ENCODE data around the gene TRIOBP. TPM values are rescaled to one million over a fixed set of nuclear protein-coding genes. Genes with fewer than 3 reads are reported as not detected.
"Not testable (repeated sequence)": the region's sequence is repeated elsewhere in the genome, so short reads cannot be mapped to it uniquely, and the experiment has no call there.

The TRIOBP gene
- total RNA-seq, 1 experiment from 2014 or later: 274 TPM

DNA sequence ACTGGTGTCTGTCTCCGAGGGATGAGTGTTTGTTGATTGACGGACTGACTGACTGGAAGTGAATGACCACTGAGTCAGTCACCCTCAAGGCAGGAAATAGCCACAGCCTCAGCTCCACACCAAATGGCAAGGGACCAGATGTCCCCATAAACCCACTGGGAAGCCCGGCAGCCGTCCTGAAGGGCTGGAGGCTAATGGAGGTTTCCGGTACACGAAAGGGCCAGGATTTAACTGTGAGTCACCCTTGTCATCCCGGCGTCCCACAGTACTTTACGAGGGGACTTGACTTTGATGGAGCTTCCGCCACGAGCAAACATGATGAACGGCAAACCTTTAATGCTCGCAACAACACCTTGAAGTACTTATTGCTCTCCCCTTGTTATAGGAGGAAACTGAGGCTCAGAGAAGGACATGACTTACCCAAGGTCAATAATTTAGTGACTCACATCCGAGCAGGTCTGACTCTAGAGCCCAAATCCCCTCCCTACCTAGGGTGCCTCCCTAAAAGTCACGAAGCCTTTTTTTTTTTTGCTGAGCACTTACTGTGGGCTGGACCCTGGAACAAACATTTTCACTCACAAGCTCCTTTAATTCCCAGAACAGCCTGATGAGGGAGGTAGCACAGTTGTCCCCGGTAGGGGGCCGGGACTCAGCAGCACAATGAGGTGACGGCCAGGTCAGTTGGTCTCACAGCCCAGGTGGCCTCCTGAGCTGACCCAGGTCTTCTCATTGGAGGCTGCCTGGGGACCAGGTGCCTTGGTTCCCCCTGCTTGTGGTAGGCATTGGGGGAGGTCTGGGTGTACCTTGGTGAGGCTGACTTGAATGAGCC, 85.7 kb downstream of the TRIOBP start:
- in situ Hi-C loops (cut with HindIII; ENCODE audit: low pct_unique_long_range_greater_than_20kb, low sequenced_read_pairs): no loop called here
- DNase-seq (ENCODE audit: low read depth): no peak

GRCh38 chr22:37784829-37785495, 88.1 kb downstream of the TRIOBP start:
- DNase-seq (ENCODE audit: low read depth): no peak
- in situ Hi-C loops (cut with HindIII; ENCODE audit: low pct_unique_long_range_greater_than_20kb, low sequenced_read_pairs): no loop called here

GRCh38 chr22:37790234-37790633, 93.4 kb downstream of the TRIOBP start:
- DNase-seq (ENCODE audit: low read depth): no peak
- in situ Hi-C loops (cut with HindIII; ENCODE audit: low pct_unique_long_range_greater_than_20kb, low sequenced_read_pairs): no loop called here

DNA sequence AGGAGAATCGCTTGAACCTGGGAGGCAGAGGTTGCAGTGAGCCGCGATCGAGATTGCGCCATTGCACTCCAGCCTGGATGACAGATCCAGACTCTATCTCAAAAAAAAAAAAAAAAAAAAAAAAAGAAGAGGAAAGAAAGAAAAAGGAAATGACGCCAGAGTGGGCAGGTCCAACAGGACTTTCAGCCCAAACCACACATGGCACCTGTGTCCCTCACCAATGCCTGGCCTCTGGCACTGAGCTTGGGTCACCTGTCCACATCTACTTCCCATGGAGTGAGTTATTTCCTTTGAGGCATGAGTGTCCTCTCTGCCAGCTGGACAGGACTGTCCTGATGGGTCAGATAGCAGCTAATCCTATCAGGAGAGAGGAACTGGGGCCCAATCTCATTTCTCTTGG, 95.6 kb downstream of the TRIOBP start:
- DNase-seq (ENCODE audit: low read depth): no peak
- in situ Hi-C loops (cut with HindIII; ENCODE audit: low pct_unique_long_range_greater_than_20kb, low sequenced_read_pairs): no loop called here

DNA sequence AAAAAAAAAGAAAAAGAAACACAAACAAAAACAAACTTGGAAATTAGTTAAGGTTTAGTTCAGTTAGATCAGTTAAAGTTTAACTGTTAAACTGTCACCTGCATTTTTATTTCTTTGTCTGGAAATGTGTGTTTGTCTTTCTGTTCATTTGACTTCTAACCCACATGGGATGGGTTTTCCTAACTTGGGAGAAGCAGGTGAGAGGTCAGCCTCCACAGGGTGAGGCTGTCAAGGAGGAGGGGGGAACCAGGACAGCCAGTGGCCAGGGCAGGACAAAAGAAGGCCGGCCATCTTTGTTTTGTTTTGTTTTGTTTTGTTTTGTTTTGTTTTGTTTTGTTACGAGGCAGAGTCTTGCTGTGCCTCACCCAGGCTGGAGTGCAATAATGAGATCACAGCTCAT, 97.5 kb downstream of the TRIOBP start:
- in situ Hi-C loops (cut with HindIII; ENCODE audit: low pct_unique_long_range_greater_than_20kb, low sequenced_read_pairs): no loop called here
- DNase-seq (ENCODE audit: low read depth): peak; percentile 79

GRCh38 chr22:37796079-37796478, 99.2 kb downstream of the TRIOBP start:
- no peak for DNase-seq (ENCODE audit: low read depth)
- in situ Hi-C loops (cut with HindIII; ENCODE audit: low pct_unique_long_range_greater_than_20kb, low sequenced_read_pairs): no loop called here

GRCh38 chr22:37797259-37797658, 100.4 kb downstream of the TRIOBP start:
- in situ Hi-C loops (cut with HindIII; ENCODE audit: low pct_unique_long_range_greater_than_20kb, low sequenced_read_pairs); DNase-seq (ENCODE audit: low read depth): not testable (repeated sequence)

GRCh38 chr22:37797874-37798500, 101.1 kb downstream of the TRIOBP start:
- no peak for DNase-seq (ENCODE audit: low read depth)
- in situ Hi-C loops (cut with HindIII; ENCODE audit: low pct_unique_long_range_greater_than_20kb, low sequenced_read_pairs): no loop called here

- in situ Hi-C loops (cut with HindIII; ENCODE audit: low pct_unique_long_range_greater_than_20kb, low sequenced_read_pairs); DNase-seq (ENCODE audit: low read depth): not testable (repeated sequence)
Measured at GRCh38 chr22:37799979-37800378, 103.1 kb downstream of the TRIOBP start.

DNA sequence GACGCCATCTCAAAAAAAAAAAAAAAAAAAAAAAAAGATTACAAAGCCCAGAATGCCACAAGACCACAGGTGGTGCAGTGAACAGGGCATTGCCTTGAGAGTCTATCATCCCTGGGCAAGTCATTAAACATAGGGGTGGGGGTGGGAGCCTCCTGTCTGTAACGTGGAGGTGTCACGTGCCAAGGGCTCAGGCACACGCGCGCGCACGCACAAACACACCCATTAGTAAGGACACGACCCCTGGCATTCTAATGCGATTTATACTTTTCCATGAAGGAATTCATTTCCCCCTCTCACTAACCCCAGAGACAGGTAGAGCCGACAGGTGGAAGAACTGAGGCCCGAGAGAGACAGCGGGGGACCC, 105.1 kb downstream of the TRIOBP start:
- peak; percentile 48 for DNase-seq (ENCODE audit: low read depth)
- in situ Hi-C loops (cut with HindIII; ENCODE audit: low pct_unique_long_range_greater_than_20kb, low sequenced_read_pairs): no loop called here

DNA sequence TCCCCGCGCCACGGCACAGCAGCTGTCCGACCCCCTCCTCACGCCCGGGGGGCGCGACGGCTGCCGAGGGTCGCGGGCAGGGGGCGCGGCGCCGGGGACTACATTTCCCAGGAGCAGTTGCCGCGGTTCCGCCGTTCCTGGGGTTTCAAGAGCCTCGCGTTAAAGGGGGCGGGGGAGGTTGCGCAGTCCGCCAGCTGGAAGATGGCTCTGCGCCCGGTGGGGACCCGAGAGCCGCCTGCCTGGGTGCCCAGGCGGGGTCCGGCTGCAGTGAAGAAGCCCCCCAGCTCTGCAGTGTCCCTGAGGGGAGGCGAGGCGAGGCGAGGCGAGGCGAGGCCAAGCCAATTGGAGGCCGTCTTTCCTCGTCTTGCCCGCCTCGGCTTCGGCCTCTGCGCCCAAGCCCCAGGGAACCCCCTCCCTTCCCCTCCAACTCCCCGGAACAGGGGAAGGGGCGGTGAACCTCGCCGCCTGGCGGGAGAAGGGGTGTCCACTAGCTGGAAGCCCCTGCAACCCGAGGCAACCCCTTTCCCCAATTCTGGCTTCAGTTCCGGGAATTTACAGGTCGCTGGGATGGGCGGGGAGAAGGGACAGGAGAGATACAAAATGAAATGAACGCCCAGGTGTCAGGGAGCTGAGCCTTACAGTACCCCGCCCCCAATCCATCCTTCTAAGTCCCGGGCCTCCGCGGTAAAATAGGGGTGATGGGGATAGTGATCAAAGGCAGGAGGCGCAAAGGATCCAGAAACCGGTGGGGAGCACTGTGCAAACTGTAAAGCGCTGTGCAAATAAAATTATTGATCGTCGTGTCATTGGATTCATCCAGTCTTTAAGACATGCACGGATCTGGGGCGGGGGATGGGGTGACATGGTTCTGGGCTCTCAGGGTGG, 105.7 kb downstream of the TRIOBP start:
- in situ Hi-C loops (cut with HindIII; ENCODE audit: low pct_unique_long_range_greater_than_20kb, low sequenced_read_pairs): no loop called here
- peak; percentile 47 for DNase-seq (ENCODE audit: low read depth)

GRCh38 chr22:37803195-37803638, 106.4 kb downstream of the TRIOBP start:
- DNase-seq (ENCODE audit: low read depth): no peak
- in situ Hi-C loops (cut with HindIII; ENCODE audit: low pct_unique_long_range_greater_than_20kb, low sequenced_read_pairs): no loop called here

- no peak for DNase-seq (ENCODE audit: low read depth)
- in situ Hi-C loops (cut with HindIII; ENCODE audit: low pct_unique_long_range_greater_than_20kb, low sequenced_read_pairs): no loop called here
Measured at GRCh38 chr22:37803639-37804351, 106.9 kb downstream of the TRIOBP start.

GRCh38 chr22:37804352-37804880, 107.6 kb downstream of the TRIOBP start:
- in situ Hi-C loops (cut with HindIII; ENCODE audit: low pct_unique_long_range_greater_than_20kb, low sequenced_read_pairs): no loop called here
- DNase-seq (ENCODE audit: low read depth): no peak

- in situ Hi-C loops (cut with HindIII; ENCODE audit: low pct_unique_long_range_greater_than_20kb, low sequenced_read_pairs): no loop called here
- DNase-seq (ENCODE audit: low read depth): peak; percentile 89
Measured at GRCh38 chr22:37804881-37805809, 108.3 kb downstream of the TRIOBP start.

DNA sequence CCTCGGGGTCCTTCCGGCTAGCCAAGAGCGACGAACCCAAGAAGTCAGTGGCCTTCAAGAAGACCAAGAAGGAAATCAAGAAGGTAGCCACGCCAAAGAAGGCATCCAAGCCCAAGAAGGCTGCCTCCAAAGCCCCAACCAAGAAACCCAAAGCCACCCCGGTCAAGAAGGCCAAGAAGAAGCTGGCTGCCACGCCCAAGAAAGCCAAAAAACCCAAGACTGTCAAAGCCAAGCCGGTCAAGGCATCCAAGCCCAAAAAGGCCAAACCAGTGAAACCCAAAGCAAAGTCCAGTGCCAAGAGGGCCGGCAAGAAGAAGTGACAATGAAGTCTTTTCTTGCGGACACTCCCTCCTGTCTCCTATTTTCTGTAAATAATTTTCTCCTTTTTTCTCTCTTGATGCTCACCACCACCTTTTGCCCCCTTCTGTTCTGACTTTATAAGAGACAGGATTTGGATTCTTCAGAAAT, 109.0 kb downstream of the TRIOBP start:
- DNase-seq (ENCODE audit: low read depth): no peak
- in situ Hi-C loops (cut with HindIII; ENCODE audit: low pct_unique_long_range_greater_than_20kb, low sequenced_read_pairs): no loop called here
